ENCODE data around the gene IGBP1. TPM values are rescaled to one million over a fixed set of nuclear protein-coding genes. Genes with fewer than 3 reads are reported as not detected.
"Not testable (repeated sequence)": the region's sequence is repeated elsewhere in the genome, so short reads cannot be mapped to it uniquely, and the experiment has no call there.

The IGBP1 gene
- total RNA-seq, 1 experiment from 2014 or later, result 80.9 TPM

GRCh38 chrX:70141373-70141772 lies 8.1 kb downstream of the IGBP1 start:
- in situ Hi-C loops (cut with HindIII; ENCODE audit: low sequenced_read_pairs), result no loop called here
- no peak for DNase-seq (ENCODE audit: low spot score)

GRCh38 chrX:70166601-70167590 lies 33.6 kb downstream of the IGBP1 start:
- DNase-seq (ENCODE audit: low spot score), result no peak
- in situ Hi-C loops (cut with HindIII; ENCODE audit: low sequenced_read_pairs), result no loop called here

DNA sequence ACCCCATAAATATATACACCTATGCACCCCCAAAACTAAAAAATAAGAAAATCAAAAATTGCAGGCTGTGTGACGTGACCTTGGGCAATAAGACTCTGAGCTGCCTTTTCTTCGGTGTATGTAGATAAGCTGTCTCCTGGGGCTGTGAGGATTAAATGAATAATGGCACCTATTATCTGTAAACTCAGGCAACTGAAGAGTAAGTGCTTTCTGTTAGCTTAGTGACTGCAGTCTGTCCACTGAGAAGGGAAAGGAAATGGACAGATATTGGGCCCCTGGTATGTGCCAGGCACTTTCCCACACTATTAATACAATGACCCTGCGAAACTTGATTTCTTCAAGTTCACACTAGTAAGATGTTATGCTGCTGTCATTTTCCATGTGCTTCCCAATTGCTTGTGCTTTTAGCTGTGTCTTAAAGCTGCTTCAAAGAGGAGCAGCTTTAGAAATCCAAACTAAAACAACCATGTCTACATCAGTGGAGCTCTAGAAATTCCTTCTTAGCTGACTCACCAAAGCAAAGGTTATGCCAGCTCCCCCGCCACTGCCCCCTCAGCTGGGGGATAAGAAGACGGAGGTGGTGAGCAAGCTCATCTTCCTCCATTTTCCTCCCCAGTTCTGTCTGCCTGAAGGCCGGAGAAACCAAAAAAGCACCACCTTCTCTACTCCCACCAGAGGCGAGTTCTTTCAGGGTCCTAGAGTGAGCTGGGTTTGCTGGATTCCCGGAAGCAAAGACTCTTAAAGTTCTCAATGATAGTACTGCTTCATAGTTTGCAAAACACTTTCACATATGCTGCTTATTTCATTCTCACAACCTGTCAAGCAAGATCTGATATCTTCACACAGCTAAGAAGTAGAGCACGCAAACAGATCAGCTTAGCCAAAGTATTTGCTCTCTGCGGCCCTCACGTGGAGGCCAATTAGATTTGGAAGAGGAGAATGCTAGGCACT lies 35.3 kb downstream of the IGBP1 start:
- in situ Hi-C loops (cut with HindIII; ENCODE audit: low sequenced_read_pairs), result no loop called here

DNA sequence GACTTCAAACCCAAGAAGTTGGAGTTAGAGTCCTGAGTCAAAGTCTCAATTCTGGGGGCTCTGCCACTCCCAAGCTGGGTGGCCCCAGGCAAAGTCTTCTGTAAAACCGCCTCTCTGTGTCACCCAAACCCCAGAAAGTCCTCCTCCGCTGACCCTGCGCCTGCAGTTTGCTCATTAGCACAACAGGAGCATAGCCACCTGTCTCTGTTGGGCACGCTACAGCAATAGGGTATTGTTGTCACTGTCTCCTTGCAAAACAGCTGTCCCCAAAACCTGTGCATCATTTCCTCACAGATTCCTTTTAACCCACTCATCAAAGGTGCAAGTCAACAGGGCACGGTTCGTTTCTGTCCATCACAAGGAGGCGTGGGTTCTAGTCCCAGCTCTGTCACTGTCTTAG lies 36.0 kb downstream of the IGBP1 start:
- no peak for DNase-seq (ENCODE audit: low spot score)
- in situ Hi-C loops (cut with HindIII; ENCODE audit: low sequenced_read_pairs), result no loop called here

More for the DNA sequence above, 35.3 kb downstream of the IGBP1 start:
- peak; percentile 3 for DNase-seq (ENCODE audit: low spot score)

DNA sequence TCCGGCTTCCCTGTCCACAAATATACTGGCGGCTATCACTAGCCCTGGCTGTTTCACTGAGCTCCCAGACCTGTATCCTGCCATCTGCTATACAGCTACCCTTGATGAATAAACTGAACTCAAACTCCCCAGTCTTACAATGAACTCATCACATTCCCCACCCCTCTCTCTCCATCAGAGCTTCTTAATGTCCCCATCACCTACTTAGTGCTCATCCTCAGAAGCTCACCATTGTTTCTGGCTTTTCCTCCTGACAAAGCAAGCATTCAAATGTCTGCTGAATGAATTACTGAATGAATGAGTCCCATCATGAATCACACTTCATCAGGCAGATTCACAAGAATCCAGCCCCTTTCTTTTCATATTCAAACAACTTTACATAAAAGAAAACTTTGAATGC lies 38.4 kb downstream of the IGBP1 start:
- DNase-seq (ENCODE audit: low spot score), result no peak
- in situ Hi-C loops (cut with HindIII; ENCODE audit: low sequenced_read_pairs), result no loop called here

- in situ Hi-C loops (cut with HindIII; ENCODE audit: low sequenced_read_pairs), result no loop called here
- no peak for DNase-seq (ENCODE audit: low spot score)
Observed at GRCh38 chrX:70172221-70172620, 39.0 kb downstream of the IGBP1 start.

GRCh38 chrX:70172964-70173363 lies 39.7 kb downstream of the IGBP1 start:
- no peak for DNase-seq (ENCODE audit: low spot score)
- in situ Hi-C loops (cut with HindIII; ENCODE audit: low sequenced_read_pairs), result no loop called here

DNA sequence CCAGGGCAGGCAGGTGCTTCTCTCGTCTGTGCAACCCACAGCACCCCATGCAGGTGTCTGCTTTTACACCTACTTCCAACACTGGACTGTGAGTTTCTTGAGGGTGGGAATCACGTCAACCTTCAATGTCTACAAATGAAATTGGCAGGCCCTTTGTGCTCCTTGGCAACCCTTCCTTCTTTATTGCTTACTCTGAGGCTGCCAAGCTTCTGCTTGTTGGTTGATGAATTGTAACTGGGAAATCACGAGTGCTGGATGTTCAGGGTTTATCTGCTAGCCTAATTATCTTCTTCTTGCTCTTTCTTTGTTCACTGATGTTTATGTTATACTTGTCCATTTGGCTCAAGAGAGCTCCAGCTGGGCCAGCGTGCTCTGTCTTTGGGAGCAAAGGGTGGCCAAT lies 41.5 kb downstream of the IGBP1 start:
- no peak for DNase-seq (ENCODE audit: low spot score)
- in situ Hi-C loops (cut with HindIII; ENCODE audit: low sequenced_read_pairs), result no loop called here

DNA sequence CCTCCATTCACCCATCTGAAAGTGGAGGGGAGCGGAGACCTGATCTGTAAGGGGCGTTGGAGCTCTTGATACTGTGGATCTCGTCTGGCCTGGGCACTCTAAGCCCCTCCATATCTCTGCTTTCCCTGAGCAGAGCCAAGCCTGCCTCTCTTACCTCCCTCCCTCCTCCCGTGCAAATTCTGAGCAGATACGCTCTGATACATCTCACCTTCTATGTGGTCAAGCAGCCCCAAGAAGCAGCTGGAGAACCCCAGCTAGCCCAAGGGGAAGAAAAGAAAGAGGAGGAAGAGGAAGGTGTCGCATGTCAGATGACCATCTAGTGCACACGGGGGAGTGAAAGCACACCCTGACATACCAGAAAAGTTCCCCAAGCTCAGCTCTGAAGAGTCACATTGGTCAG lies 42.1 kb downstream of the IGBP1 start:
- in situ Hi-C loops (cut with HindIII; ENCODE audit: low sequenced_read_pairs), result no loop called here

DNA sequence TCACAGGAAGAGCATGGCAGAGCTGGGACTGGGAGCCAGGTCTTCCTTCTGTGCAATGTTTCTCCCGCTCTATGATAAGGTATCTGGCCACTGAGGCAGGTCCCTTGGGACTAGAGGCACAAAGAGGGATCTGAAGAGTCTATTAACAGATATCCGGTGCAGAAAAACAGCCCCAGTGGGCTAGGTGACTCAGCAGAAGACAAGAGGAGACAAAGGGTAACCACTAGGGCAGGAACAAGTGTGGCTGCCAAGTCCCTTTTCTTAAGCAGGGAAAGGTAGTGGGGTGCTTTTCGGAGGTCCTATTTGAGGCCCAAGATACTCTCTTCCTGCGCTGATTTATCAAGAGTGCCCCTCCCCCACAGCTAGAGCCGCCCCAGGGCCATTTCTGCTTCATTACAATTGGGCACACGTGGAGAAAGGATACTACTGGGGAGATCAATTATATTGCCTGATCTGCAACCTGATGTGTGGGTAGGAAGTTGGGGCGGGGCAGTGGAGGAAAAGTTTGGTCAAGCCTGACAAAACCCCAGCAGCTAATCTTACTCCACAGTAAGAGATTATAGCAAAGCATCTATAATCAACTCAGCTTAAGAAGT lies 43.8 kb downstream of the IGBP1 start, which contains the start of gene DGAT2L6:
Gene DGAT2L6 (plus strand): TSS at position 546 of the 596 bp plus-strand sequence. CDS start 100 bp downstream, outside the sequence.
- no peak for DNase-seq (ENCODE audit: low spot score)
- in situ Hi-C loops (cut with HindIII; ENCODE audit: low sequenced_read_pairs), result no loop called here

More for the DNA sequence above, 42.1 kb downstream of the IGBP1 start:
- no peak for DNase-seq (ENCODE audit: low spot score)

DNA sequence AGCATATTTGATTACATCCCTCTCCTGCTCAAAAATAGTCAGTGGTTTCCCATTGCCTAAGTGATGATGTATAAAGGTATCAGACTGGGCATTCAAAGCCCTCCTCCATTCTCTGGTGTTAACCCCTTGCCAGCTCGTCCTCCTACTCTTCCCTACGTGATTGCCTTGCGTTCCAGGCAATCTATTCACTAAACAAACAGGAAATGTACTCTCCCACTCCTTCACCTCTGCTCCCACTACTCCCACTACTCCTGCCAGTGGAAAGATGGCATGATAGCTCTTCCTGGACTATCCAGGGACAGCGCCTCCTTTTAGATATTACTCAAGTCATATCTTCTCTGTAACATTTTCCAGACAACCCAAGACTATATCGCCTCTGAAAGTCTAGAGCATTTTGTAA lies 49.8 kb downstream of the IGBP1 start:
- no peak for DNase-seq (ENCODE audit: low spot score)
- in situ Hi-C loops (cut with HindIII; ENCODE audit: low sequenced_read_pairs), result no loop called here

- no peak for DNase-seq (ENCODE audit: low spot score)
- in situ Hi-C loops (cut with HindIII; ENCODE audit: low sequenced_read_pairs), result no loop called here
Observed at GRCh38 chrX:70190225-70190624, 57.0 kb downstream of the IGBP1 start.

DNA sequence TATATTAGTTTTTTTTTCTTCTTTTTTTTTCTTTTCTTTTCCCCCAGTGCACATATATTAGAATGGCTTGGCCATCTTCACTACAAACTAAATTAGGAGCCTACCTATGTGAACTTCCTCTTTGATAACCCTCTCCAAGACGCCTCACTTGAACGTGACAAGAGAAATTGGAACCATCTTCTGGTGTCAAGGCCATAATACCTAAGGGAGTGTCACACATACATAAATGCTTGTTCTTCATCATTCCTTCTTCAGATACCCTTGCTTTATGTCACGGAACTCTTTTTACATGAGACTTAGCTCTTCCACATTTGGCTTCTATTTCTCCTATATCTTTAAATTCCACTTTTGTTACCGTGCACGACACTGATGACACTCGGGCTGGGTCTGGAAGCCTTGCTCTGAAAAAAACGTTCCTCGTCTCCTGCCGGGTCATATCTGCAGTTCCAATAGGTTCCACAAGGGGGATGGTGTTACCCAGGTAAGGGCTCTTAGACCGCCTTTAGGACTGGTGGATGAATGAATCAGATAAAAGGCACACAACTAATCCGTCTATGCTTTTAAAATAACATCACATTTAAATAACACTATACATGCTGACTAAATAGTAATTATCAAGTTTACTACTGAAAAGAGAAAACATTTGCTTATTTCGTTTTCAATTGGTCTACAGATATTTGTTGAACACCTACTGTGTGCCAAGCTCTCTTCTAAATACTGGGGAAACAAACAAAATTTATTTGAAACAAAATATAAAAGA lies 63.9 kb downstream of the IGBP1 start:
- peak; percentile 24 for DNase-seq (ENCODE audit: low spot score)
- in situ Hi-C loops (cut with HindIII; ENCODE audit: low sequenced_read_pairs), result no loop called here

- no peak for DNase-seq (ENCODE audit: low spot score)
- in situ Hi-C loops (cut with HindIII; ENCODE audit: low sequenced_read_pairs), result no loop called here
Observed at GRCh38 chrX:70201732-70202131, 68.5 kb downstream of the IGBP1 start.

- in situ Hi-C loops (cut with HindIII; ENCODE audit: low sequenced_read_pairs), result no loop called here
- DNase-seq (ENCODE audit: low spot score), result no peak
Observed at GRCh38 chrX:70208479-70208878, 75.2 kb downstream of the IGBP1 start.

GRCh38 chrX:70209570-70209969 lies 76.3 kb downstream of the IGBP1 start:
- in situ Hi-C loops (cut with HindIII; ENCODE audit: low sequenced_read_pairs); DNase-seq (ENCODE audit: low spot score): not testable (repeated sequence)
